NCI-H345 treated with DMSO at 0.1 percent for 48 hours (cell line): Measurements from ENCODE around the gene KIF13A.
"Not testable (repeated sequence)": the region's sequence is repeated elsewhere in the genome, so short reads cannot be mapped to it uniquely, and the experiment has no call there.

ENCODE experiments used
- DNase-seq: peaks from one replicate; lab custom pipeline; 2025; ENCODE audit not compliant: unreplicated experiment; lab: John Stamatoyannopoulos, UW

KIF13A gene

GRCh38 chr6:17851720-17852161 lies 135.7 kb downstream of the KIF13A start:
- no peak for DNase-seq

GRCh38 chr6:17851001-17851719 lies 136.3 kb downstream of the KIF13A start:
- no peak for DNase-seq

GRCh38 chr6:17850281-17850680 lies 137.2 kb downstream of the KIF13A start:
- DNase-seq = no peak

GRCh38 chr6:17847203-17847760 lies 140.2 kb downstream of the KIF13A start:
- no peak for DNase-seq

GRCh38 chr6:17846762-17847161 lies 140.7 kb downstream of the KIF13A start:
- no peak for DNase-seq

- DNase-seq = no peak
Observed at GRCh38 chr6:17845598-17845997, 141.8 kb downstream of the KIF13A start.

- DNase-seq = not testable (repeated sequence)
Observed at GRCh38 chr6:17844967-17845366, 142.5 kb downstream of the KIF13A start.

GRCh38 chr6:17842934-17843821 lies 144.3 kb downstream of the KIF13A start:
- DNase-seq = no peak

- DNase-seq = no peak
Observed at GRCh38 chr6:17842014-17842776, 145.2 kb downstream of the KIF13A start.

GRCh38 chr6:17839513-17840223 lies 147.8 kb downstream of the KIF13A start:
- no peak for DNase-seq

- DNase-seq = no peak
Observed at GRCh38 chr6:17836293-17836692, 151.1 kb downstream of the KIF13A start.

- no peak for DNase-seq
Observed at GRCh38 chr6:17835784-17836183, 151.7 kb downstream of the KIF13A start.

GRCh38 chr6:17831135-17831534 lies 156.3 kb downstream of the KIF13A start:
- no peak for DNase-seq

- DNase-seq = no peak
Observed at GRCh38 chr6:17829905-17830304, 157.5 kb downstream of the KIF13A start.

GRCh38 chr6:17828149-17828548 lies 159.3 kb downstream of the KIF13A start:
- no peak for DNase-seq

GRCh38 chr6:17826301-17826700 lies 161.1 kb downstream of the KIF13A start:
- no peak for DNase-seq

- DNase-seq = no peak
Observed at GRCh38 chr6:17820055-17820454, 167.4 kb downstream of the KIF13A start.

GRCh38 chr6:17817763-17818162 lies 169.7 kb downstream of the KIF13A start:
- DNase-seq = no peak

- no peak for DNase-seq
Observed at GRCh38 chr6:17816921-17817611, 170.4 kb downstream of the KIF13A start.

GRCh38 chr6:17813542-17813941 lies 173.9 kb downstream of the KIF13A start:
- DNase-seq = no peak
